Breast epithelium (tissue), 3 donors: ENCODE measurements around the gene GTPBP3.

Experiments used
- CTCF ChIP-seq, 3 donors: fragments of 450-650 bp; IDR thresholded peaks; one replicate each; pipeline ENCODE4 v1.5.1; 2016 to 2017; ENCODE audit warnings: antibody characterized with exemption in 3 of 3, mild to moderate bottlenecking in 3 of 3, moderate library complexity in 3 of 3
- POLR2A ChIP-seq: fragments of 450-650 bp; IDR thresholded peaks from one replicate; pipeline ENCODE4 v1.6.1; 2016; ENCODE audit warnings: antibody characterized with exemption, mild to moderate bottlenecking, moderate library complexity
- POLR2AphosphoS5 ChIP-seq, 3 donors: sonication (generic); formaldehyde crosslinking; IDR thresholded peaks; one replicate each; pipeline ENCODE4 v1.6.1; 2017; ENCODE audit warnings: antibody characterized with exemption in 3 of 3

- no peak for TF ChIP-seq CTCF (IDR thresholded peaks at IDR 0.05)
- TF ChIP-seq POLR2AphosphoS5 (IDR thresholded peaks at IDR 0.05): no peak
- no peak for TF ChIP-seq POLR2A
Observed at GRCh38 chr19:17379221-17379631, 41.9 kb downstream of the GTPBP3 start.
